Measurements from ENCODE around the gene SAMD3. TPM values are rescaled to one million over a fixed set of nuclear protein-coding genes. Genes with fewer than 3 reads are reported as not detected.

Gene SAMD3
- total and polyA plus RNA-seq, 2 of the 4 experiments (the other 2 are of a cell fraction), result 3.0 to 3.9 TPM

DNA sequence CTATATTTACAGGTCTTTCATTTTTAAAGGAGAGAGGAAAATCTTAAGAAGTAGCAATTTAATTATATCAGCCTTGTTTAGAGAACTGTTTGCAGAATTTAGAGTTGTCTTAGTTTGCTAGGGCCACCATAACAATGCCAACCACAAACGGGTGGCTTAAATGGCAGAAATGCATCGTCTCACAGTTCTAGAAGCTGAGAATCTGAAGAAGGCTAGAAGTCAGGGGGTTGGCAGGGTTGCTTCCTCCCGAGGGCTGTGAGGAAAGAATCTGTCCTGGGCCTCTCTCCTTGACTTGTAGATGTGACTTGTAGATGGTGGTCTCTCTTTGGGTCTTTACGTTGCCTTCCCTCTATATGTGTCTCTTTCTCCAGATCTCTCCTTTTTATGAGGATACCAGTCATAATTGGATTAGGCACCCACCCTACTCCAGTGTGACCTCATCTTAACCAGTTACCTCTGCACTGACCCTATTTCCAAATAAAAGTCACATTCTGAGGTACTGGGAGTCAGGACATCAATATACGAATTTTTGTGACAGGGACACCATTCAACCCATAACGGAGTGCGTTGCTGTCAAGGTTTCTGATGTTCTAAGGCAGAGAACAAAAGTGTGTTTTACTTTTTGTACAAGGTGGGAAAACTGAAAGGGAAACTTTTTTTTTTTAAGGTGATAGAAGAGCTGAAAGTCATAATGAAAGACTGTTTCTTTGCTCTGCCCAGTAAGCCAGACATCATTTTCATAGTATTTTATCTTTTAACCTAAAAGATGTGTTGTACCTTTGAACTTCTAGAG, 84.4 kb downstream of the SAMD3 start (continued):
- no peak for TF ChIP-seq CEBPB (IDR thresholded peaks at IDR 0.05; ENCODE audit: low read depth, low read length)

- H2BK20ac ChIP-seq (ENCODE audit: low read depth, low read length), result no peak overlapping the region
- H2AK5ac ChIP-seq (ENCODE audit: low read depth, low read length), result no peak overlapping the region
- no peak overlapping the region for H2BK120ac ChIP-seq (ENCODE audit: low read depth, low read length)
- intact Hi-C loops (cut with micrococcal nuclease) (no loop called here), dilution Hi-C loops (cut with HindIII; ENCODE audit: low sequenced_read_pairs, unreplicated experiment) (no loop called here), in situ Hi-C loops (cut with MboI; ENCODE audit: low sequenced_read_pairs) (no loop called here)
- no peak overlapping the region for H3K4me2 ChIP-seq (ENCODE audit: low read depth, low read length)
- H3K18ac ChIP-seq (ENCODE audit: low read depth, low read length), result no peak overlapping the region
- H3K4me1 ChIP-seq (ENCODE audit: control insufficient read depth, insufficient read depth, low read length), result peaks cover 5% of the 10 kb centered on the region
- no peaks in the 10 kb centered on the region for H3K79me1 ChIP-seq (ENCODE audit: low read depth in 1 of 2, low read length in 2 of 2)
- no peak overlapping the region for H3K4ac ChIP-seq (ENCODE audit: low read depth, low read length)
- no peak overlapping the region for H2BK15ac ChIP-seq (ENCODE audit: low read depth, low read length)
- H2AFZ ChIP-seq (replicated peaks; ENCODE audit: low read length, poor library complexity), result no peak overlapping the region
- no peaks in the 10 kb centered on the region for H4K20me1 ChIP-seq (ENCODE audit: insufficient read depth, low read length)
- H4K5ac ChIP-seq (ENCODE audit: low read depth, low read length), result no peak overlapping the region
- WGBS, 2 experiments (ENCODE audit: extremely low coverage in 2 of 2, insufficient read length in 1 of 2), result no CpG with 5 or more reads among the region's 2 CpGs
- ATAC-seq (ENCODE audit: low read depth) (peak; percentile 92), DNase-seq (peak; percentile 75)
- H3K56ac ChIP-seq (ENCODE audit: extremely low read depth, insufficient read depth, low read length), result no peak overlapping the region
- peaks cover 2% of the 10 kb centered on the region; the same call in 1 of the 2 replicates for H3K36me3 ChIP-seq (ENCODE audit: control insufficient read depth, insufficient read depth, low read length)
- H3K27me3 ChIP-seq (ENCODE audit: control insufficient read depth, insufficient read depth, low read length), result no peaks in the 10 kb centered on the region
- H2AK9ac ChIP-seq (replicated peaks; ENCODE audit: low read depth, low read length, poor library complexity), result no peak overlapping the region
- no peak overlapping the region for H4K91ac ChIP-seq (ENCODE audit: insufficient read depth, low read depth, low read length)
- H3K4me3 ChIP-seq (ENCODE audit: insufficient read depth, low read depth, low read length), result no peak overlapping the region
- H3K9ac ChIP-seq (ENCODE audit: low read depth, low read length), result no peak overlapping the region
- POLR2A ChIA-PET (ENCODE audit: unreplicated experiment), result no interaction called here
- H3K27ac ChIP-seq (ENCODE audit: insufficient read depth, low read length), result no peak overlapping the region
- H2BK5ac ChIP-seq (ENCODE audit: low read depth, low read length, poor library complexity, severe bottlenecking), result peak overlapping the region; percentile 63
- CTCF ChIA-PET, result no interaction called here
- no peak overlapping the region for H4K8ac ChIP-seq (ENCODE audit: low read depth in 2 of 2, low read length in 2 of 2)
- H3K14ac ChIP-seq (replicated peaks; ENCODE audit: low read depth, low read length), result peak overlapping the region; percentile 22; the same call in 1 of the 2 replicates
- H3K9me1 ChIP-seq (ENCODE audit: insufficient read depth, low read length), result no peaks in the 10 kb centered on the region
- no TSS peak for BruUV-seq (replicated peaks)
- no peak overlapping the region for H3K23ac ChIP-seq (ENCODE audit: low read depth, low read length)
- TF ChIP-seq MXI1 (IDR thresholded peaks at IDR 0.05; ENCODE audit: borderline replicate concordance, low read depth, low read length), result no peak
- no peak for TF ChIP-seq RAD21 (IDR thresholded peaks at IDR 0.05; ENCODE audit: low read length)
- TF ChIP-seq NFE2L2 (IDR thresholded peaks at IDR 0.05; ENCODE audit: low read depth, low read length), result no peak
- TF ChIP-seq FOS (IDR thresholded peaks at IDR 0.05; ENCODE audit: low read depth, low read length), result 0 out of 2 replicates have a peak, but pooled peaks have one; percentile 45
- TF ChIP-seq SMC3 (IDR thresholded peaks at IDR 0.05; ENCODE audit: low read depth, low read length), result no peak
- no peak for TF ChIP-seq BHLHE40 (IDR thresholded peaks at IDR 0.05; ENCODE audit: low read depth, low read length)
- TF ChIP-seq MAFK (IDR thresholded peaks at IDR 0.05; ENCODE audit: low read depth, low read length), result no peak
- TF ChIP-seq, protein P1, sequence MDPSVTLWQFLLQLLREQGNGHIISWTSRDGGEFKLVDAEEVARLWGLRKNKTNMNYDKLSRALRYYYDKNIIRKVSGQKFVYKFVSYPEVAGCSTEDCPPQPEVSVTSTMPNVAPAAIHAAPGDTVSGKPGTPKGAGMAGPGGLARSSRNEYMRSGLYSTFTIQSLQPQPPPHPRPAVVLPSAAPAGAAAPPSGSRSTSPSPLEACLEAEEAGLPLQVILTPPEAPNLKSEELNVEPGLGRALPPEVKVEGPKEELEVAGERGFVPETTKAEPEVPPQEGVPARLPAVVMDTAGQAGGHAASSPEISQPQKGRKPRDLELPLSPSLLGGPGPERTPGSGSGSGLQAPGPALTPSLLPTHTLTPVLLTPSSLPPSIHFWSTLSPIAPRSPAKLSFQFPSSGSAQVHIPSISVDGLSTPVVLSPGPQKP (IDR thresholded peaks at IDR 0.05; ENCODE audit: borderline replicate concordance, low read depth, low read length), result no peak
- no peaks in the 10 kb centered on the region for H3K9me3 ChIP-seq (ENCODE audit: control insufficient read depth, insufficient read depth, low read length)
Observed at GRCh38 chr6:130136798-130137197, 86.0 kb downstream of the SAMD3 start.
